Measurements from ENCODE around the gene EEF1AKMT4.

Gene EEF1AKMT4

DNA sequence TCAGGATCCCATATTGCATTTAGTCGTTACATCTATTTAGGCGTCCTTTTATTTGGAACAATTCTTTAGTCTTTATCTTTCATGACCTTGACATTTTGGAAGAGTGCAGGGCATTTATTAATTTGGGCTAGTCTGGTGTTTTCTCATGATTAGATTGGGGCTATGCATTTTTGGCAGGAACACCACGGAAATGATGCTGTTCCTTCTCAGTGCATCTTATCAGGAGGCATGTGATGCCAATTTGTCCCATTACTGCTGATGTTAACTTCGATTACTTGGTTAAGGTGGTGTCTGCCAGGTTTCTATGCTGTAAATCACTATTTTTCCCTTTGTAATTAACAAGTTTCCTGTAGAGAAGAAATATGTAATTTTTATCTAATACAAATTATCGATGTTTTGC lies 38.2 kb upstream of the EEF1AKMT4 start:
- ChIA-PET POLR2A (no interaction called here), CTCF (interaction anchor here (1.1 kb wide), 1 partner anchor 16 kb away, joined by 3 read pairs; no protein-coding TSS in a partner anchor)
- no peak for DNase-seq (ENCODE audit: extremely low spot score)
- no peak for TF ChIP-seq L3MBTL2 (conservative IDR thresholded peaks at IDR 0.05)
- no peak for TF ChIP-seq LEF1 (IDR thresholded peaks at IDR 0.05; ENCODE audit: borderline replicate concordance)
- no peak for TF ChIP-seq SUZ12 (IDR thresholded peaks at IDR 0.05)
- TF ChIP-seq BHLHE40 (IDR thresholded peaks at IDR 0.05; ENCODE audit: borderline replicate concordance) = no peak
- no peak for TF ChIP-seq FOXK2 (IDR thresholded peaks at IDR 0.05)
- no peak for TF ChIP-seq TARDBP (IDR thresholded peaks at IDR 0.05)
- TF ChIP-seq CTBP1 (IDR thresholded peaks at IDR 0.05; ENCODE audit: borderline replicate concordance) = no peak
- no peak for TF ChIP-seq ARNT (IDR thresholded peaks at IDR 0.05)
- TF ChIP-seq HDGF (IDR thresholded peaks at IDR 0.05; ENCODE audit: borderline replicate concordance) = no peak
- no peak for TF ChIP-seq SP1 (IDR thresholded peaks at IDR 0.05)
- TF ChIP-seq FOXM1 (IDR thresholded peaks at IDR 0.05; ENCODE audit: borderline replicate concordance) = no peak
- TF ChIP-seq NFRKB (IDR thresholded peaks at IDR 0.05) = no peak
- no peak for TF ChIP-seq ELF4 (IDR thresholded peaks at IDR 0.05)
- TF ChIP-seq, protein P1, sequence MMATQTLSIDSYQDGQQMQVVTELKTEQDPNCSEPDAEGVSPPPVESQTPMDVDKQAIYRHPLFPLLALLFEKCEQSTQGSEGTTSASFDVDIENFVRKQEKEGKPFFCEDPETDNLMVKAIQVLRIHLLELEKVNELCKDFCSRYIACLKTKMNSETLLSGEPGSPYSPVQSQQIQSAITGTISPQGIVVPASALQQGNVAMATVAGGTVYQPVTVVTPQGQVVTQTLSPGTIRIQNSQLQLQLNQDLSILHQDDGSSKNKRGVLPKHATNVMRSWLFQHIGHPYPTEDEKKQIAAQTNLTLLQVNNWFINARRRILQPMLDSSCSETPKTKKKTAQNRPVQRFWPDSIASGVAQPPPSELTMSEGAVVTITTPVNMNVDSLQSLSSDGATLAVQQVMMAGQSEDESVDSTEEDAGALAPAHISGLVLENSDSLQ (IDR thresholded peaks at IDR 0.05) = no peak
- TF ChIP-seq FOXA1 (IDR thresholded peaks at IDR 0.05) = no peak
- no peak for TF ChIP-seq ZNF384 (IDR thresholded peaks at IDR 0.05)

DNA sequence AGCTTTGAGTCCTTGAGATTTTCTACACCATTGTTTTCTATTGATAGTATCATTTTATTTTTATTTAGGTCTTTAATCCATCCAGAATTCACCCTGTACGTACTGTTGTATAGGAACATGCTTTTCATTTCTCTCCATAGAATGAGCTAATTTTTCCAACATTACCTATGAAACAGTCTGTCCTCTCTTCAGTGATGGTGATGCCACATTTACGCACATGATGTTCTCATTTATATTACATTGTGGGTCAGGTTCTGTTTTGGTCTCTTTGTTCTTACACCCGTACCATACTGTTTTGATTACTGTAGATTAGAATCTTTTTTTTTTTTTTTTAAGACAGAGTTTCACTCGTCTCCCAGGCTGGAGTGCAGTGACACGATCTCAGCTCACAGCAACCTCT lies 37.8 kb upstream of the EEF1AKMT4 start:
- TF ChIP-seq L3MBTL2 (conservative IDR thresholded peaks at IDR 0.05) = no peak
- POLR2A ChIA-PET = no interaction called here
- no peak for DNase-seq (ENCODE audit: extremely low spot score)
- CTCF ChIA-PET = no interaction called here

DNA sequence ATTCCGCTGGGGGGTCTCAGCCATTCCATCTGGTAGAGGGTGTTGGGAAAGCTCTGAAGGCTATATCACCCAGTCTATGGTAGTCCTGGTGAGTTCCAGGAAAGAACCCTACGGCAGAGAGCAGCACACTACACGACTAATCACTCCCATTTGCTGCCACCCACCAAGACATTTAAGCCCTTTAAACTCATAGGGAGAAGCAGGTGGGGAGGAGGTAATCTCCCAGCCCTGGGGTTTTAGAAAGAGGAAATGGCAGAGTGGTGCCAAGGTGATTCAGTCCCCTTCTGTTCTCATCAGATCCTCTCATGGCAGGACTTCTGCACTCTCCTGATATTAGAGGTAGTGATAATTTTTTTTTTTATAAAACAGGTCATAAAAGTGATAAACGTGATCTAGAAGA lies 30.7 kb upstream of the EEF1AKMT4 start:
- POLR2A ChIA-PET = no interaction called here
- CTCF ChIA-PET = interaction anchor here (0.6 kb wide), 2 partner anchors 13 to 331 kb away, joined by 3 read pairs; no protein-coding TSS in a partner anchor
- TF ChIP-seq HDGF (IDR thresholded peaks at IDR 0.05; ENCODE audit: borderline replicate concordance) (no peak), SP1 (IDR thresholded peaks at IDR 0.05) (no peak), L3MBTL2 (conservative IDR thresholded peaks at IDR 0.05) (no peak), FOXA1 (IDR thresholded peaks at IDR 0.05) (no peak), BHLHE40 (IDR thresholded peaks at IDR 0.05; ENCODE audit: borderline replicate concordance) (no peak), FOXM1 (IDR thresholded peaks at IDR 0.05; ENCODE audit: borderline replicate concordance) (no peak), ARNT (IDR thresholded peaks at IDR 0.05) (no peak), TARDBP (IDR thresholded peaks at IDR 0.05) (no peak), CTBP1 (IDR thresholded peaks at IDR 0.05; ENCODE audit: borderline replicate concordance) (no peak), NFRKB (IDR thresholded peaks at IDR 0.05) (no peak), FOXK2 (IDR thresholded peaks at IDR 0.05) (no peak), ELF4 (IDR thresholded peaks at IDR 0.05) (no peak), SUZ12 (IDR thresholded peaks at IDR 0.05) (no peak), LEF1 (IDR thresholded peaks at IDR 0.05; ENCODE audit: borderline replicate concordance) (no peak)
- TF ChIP-seq, protein P1 (IDR thresholded peaks at IDR 0.05) = no peak
- no peak for DNase-seq (ENCODE audit: extremely low spot score)

DNA sequence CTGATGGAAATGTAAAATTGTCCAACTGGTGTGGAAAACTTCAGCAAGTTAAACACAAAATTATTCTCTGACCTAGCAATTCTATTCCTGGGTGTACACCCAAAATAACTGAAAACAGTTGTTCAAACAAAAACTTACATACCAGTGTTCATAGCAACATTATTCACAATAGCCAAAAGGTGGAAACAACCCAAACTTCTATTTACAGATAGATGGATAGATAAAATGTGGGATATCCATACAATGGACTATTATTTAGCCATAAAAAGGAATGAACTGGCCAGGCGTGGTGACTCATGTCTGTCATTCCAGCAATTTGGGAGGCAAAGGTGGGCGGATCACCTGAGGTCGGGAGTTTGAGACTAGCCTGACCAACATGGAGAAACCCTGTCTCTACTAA lies 27.0 kb upstream of the EEF1AKMT4 start:
- DNase-seq (ENCODE audit: extremely low spot score) = no peak
- CTCF ChIA-PET = no interaction called here
- POLR2A ChIA-PET = no interaction called here
- TF ChIP-seq L3MBTL2 (conservative IDR thresholded peaks at IDR 0.05) (no peak), LEF1 (IDR thresholded peaks at IDR 0.05; ENCODE audit: borderline replicate concordance) (no peak), SP1 (IDR thresholded peaks at IDR 0.05) (no peak), HDGF (IDR thresholded peaks at IDR 0.05; ENCODE audit: borderline replicate concordance) (no peak), CTBP1 (IDR thresholded peaks at IDR 0.05; ENCODE audit: borderline replicate concordance) (no peak), ARNT (IDR thresholded peaks at IDR 0.05) (no peak), SUZ12 (IDR thresholded peaks at IDR 0.05) (no peak), NFRKB (IDR thresholded peaks at IDR 0.05) (no peak), FOXM1 (IDR thresholded peaks at IDR 0.05; ENCODE audit: borderline replicate concordance) (no peak), BHLHE40 (IDR thresholded peaks at IDR 0.05; ENCODE audit: borderline replicate concordance) (no peak), FOXK2 (IDR thresholded peaks at IDR 0.05) (no peak), TARDBP (IDR thresholded peaks at IDR 0.05) (no peak), ZNF384 (IDR thresholded peaks at IDR 0.05) (no peak), FOXA1 (IDR thresholded peaks at IDR 0.05) (no peak), ELF4 (IDR thresholded peaks at IDR 0.05) (no peak)
- TF ChIP-seq, protein P1 (IDR thresholded peaks at IDR 0.05) = no peak

DNA sequence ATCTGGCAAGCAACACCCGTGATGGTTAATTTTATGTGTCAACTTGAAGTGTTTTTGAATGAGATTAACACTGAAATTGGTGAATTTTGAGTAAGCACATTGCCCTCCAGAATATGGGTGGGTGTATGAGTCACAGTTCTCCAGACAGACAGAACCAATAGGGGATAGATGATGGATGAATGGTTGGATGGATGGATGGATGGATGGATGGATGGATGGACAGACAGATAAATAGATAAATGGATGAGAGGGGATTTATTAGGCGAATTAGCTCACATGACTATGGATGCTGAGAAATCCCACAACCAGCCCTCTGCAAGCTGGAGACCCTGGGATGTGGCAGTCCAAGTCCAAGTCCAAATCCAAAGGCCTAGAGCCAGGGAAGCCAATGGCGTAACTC lies 25.5 kb upstream of the EEF1AKMT4 start:
- ChIA-PET POLR2A (no interaction called here), CTCF (no interaction called here)
- no peak for DNase-seq (ENCODE audit: extremely low spot score)
- no peak for TF ChIP-seq SP1 (IDR thresholded peaks at IDR 0.05)
- TF ChIP-seq L3MBTL2 (conservative IDR thresholded peaks at IDR 0.05) = no peak
- TF ChIP-seq ZNF384 (IDR thresholded peaks at IDR 0.05) = no peak
- no peak for TF ChIP-seq SUZ12 (IDR thresholded peaks at IDR 0.05)

DNA sequence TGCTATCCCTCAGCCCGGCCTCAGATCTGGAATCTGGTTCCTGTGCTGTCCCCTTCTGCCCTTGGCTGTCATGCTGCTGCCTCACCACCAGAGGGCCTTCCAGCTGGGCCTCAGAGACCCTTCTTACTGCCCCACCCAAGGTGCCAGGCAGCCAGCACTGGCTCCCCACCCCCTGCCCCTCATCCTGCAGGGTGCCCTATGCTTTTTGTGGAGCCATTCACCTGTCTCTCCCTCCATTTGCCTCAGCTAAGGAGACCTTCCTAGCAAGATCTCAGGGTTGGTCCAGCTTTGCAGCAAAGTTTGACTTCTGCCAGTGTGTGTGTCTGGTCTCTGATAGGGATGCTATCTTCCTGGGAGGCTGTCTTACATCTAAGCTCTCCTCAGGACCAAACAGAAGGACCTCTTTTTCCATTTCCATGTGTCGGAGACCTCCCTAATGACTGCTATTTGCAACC lies 22.0 kb upstream of the EEF1AKMT4 start:
- DNase-seq (ENCODE audit: extremely low spot score) = peak; percentile 63
- POLR2A ChIA-PET = interaction anchor here (1.1 kb wide), 2 partner anchors 34 to 42 kb away, joined by 3 read pairs; partner anchors contain the start of gene ABCF3
- CTCF ChIA-PET = interaction anchor here (0.8 to 2.2 kb wide), 14 partner anchors 9 to 83 kb away, joined by 3 to 7 read pairs (median 4); partner anchors contain the start of genes CAMK2N2 and EEF1AKMT4
- TF ChIP-seq LEF1 (IDR thresholded peaks at IDR 0.05; ENCODE audit: borderline replicate concordance) (no peak), FOXA1 (IDR thresholded peaks at IDR 0.05) (no peak), SUZ12 (IDR thresholded peaks at IDR 0.05) (no peak), BHLHE40 (IDR thresholded peaks at IDR 0.05; ENCODE audit: borderline replicate concordance) (no peak), TARDBP (IDR thresholded peaks at IDR 0.05) (no peak), ZNF384 (IDR thresholded peaks at IDR 0.05) (no peak), SP1 (IDR thresholded peaks at IDR 0.05) (no peak), ELF4 (IDR thresholded peaks at IDR 0.05) (no peak)
- TF ChIP-seq, protein P1 (IDR thresholded peaks at IDR 0.05) = no peak
